ENCODE results near the gene PIGU. TPM values are rescaled to one million over a fixed set of nuclear protein-coding genes. Genes with fewer than 3 reads are reported as not detected.

Gene PIGU
- total and polyA plus RNA-seq, 8 donors, result 0.45 to 21.3 (median 10.3) TPM

- Histone ChIP-seq H3K27me3 (no peaks in the 10 kb centered on the region), H3K36me3 (peaks cover 3 to 50% (median 31%) of the 10 kb centered on the region in 4 donors), H3K4me1 (peaks cover 0 to 38% (median 19%) of the 10 kb centered on the region in 4 donors), H3K9me3 (no peaks in the 10 kb centered on the region), H3K4me3 (no peak overlapping the region), H3K27ac (no peak overlapping the region)
- WGBS, 5 donors, result 77 to 89% (median 86%) methylated on average over 2 to 6 of the region's 6 CpGs
- DNase-seq, result no peak
- no peak for TF ChIP-seq EP300 (IDR thresholded peaks at IDR 0.05)
- TF ChIP-seq CTCF (IDR thresholded peaks at IDR 0.05), result no peak
- no peak for TF ChIP-seq POLR2A (IDR thresholded peaks at IDR 0.05)
- TF ChIP-seq POLR2AphosphoS5 (IDR thresholded peaks at IDR 0.05), result no peak
- intact Hi-C loops (cut with DNase I; ENCODE audit: low total_unique reads), result loop anchor here (10.0 kb wide), 1 partner anchor 116 kb away; no protein-coding TSS in a partner anchor
Observed at GRCh38 chr20:34578521-34578920, 98.4 kb downstream of the PIGU start.

- WGBS, 5 donors, result 47 to 78% (median 75%) methylated on average over 2 of the region's 2 CpGs
- Histone ChIP-seq H3K36me3 (peaks cover 3 to 50% (median 31%) of the 10 kb centered on the region in 4 donors), H3K27ac (no peak overlapping the region), H3K9me3 (no peaks in the 10 kb centered on the region), H3K4me3 (no peak overlapping the region), H3K27me3 (no peaks in the 10 kb centered on the region), H3K4me1 (peaks cover 0 to 36% (median 19%) of the 10 kb centered on the region in 4 donors)
- DNase-seq, result no peak
- TF ChIP-seq POLR2A (IDR thresholded peaks at IDR 0.05), result no peak
- TF ChIP-seq EP300 (IDR thresholded peaks at IDR 0.05), result no peak
- TF ChIP-seq POLR2AphosphoS5 (IDR thresholded peaks at IDR 0.05), result no peak
- TF ChIP-seq CTCF (IDR thresholded peaks at IDR 0.05), result no peak
- intact Hi-C loops (cut with DNase I; ENCODE audit: low total_unique reads), result loop anchor here (10.0 kb wide), 1 partner anchor 117 kb away; no protein-coding TSS in a partner anchor
Observed at GRCh38 chr20:34578025-34578424, 98.9 kb downstream of the PIGU start.

- Histone ChIP-seq H3K9me3 (no peaks in the 10 kb centered on the region), H3K4me1 (peaks cover 0 to 33% (median 18%) of the 10 kb centered on the region in 4 donors), H3K27ac (no peak overlapping the region), H3K36me3 (peaks cover 3 to 52% (median 35%) of the 10 kb centered on the region in 4 donors), H3K27me3 (no peaks in the 10 kb centered on the region), H3K4me3 (no peak overlapping the region)
- intact Hi-C loops (cut with DNase I; ENCODE audit: low total_unique reads), result loop anchor here (10.0 kb wide), 1 partner anchor 118 kb away; no protein-coding TSS in a partner anchor
- no peak for DNase-seq
- no peak for TF ChIP-seq CTCF (IDR thresholded peaks at IDR 0.05)
- no peak for TF ChIP-seq POLR2AphosphoS5 (IDR thresholded peaks at IDR 0.05)
- no peak for TF ChIP-seq EP300 (IDR thresholded peaks at IDR 0.05)
- no peak for TF ChIP-seq POLR2A (IDR thresholded peaks at IDR 0.05)
- WGBS, 5 donors, result 98 to 100% (median 99%) methylated on average over 4 of the region's 4 CpGs
Observed at GRCh38 chr20:34577061-34577460, 99.8 kb downstream of the PIGU start.

GRCh38 chr20:34575756-34576155 lies 101.1 kb downstream of the PIGU start:
- Histone ChIP-seq H3K4me3 (no peak overlapping the region), H3K27ac (no peak overlapping the region), H3K9me3 (no peaks in the 10 kb centered on the region), H3K4me1 (peaks cover 0 to 30% (median 10%) of the 10 kb centered on the region in 4 donors), H3K27me3 (no peaks in the 10 kb centered on the region), H3K36me3 (peaks cover 3 to 55% (median 38%) of the 10 kb centered on the region in 4 donors)
- WGBS, 5 donors, result 90 to 99% (median 97%) methylated on average over 4 of the region's 4 CpGs
- no peak for TF ChIP-seq CTCF (IDR thresholded peaks at IDR 0.05)
- TF ChIP-seq POLR2A (IDR thresholded peaks at IDR 0.05), result no peak
- no peak for TF ChIP-seq EP300 (IDR thresholded peaks at IDR 0.05)
- no peak for TF ChIP-seq POLR2AphosphoS5 (IDR thresholded peaks at IDR 0.05)
- intact Hi-C loops (cut with DNase I; ENCODE audit: low total_unique reads), result loop anchor here (10.0 kb wide), 1 partner anchor 119 kb away; no protein-coding TSS in a partner anchor
- DNase-seq, result no peak

All from stomach (tissue), 9 donors.